ENCODE results near the gene TERT.

DNA sequence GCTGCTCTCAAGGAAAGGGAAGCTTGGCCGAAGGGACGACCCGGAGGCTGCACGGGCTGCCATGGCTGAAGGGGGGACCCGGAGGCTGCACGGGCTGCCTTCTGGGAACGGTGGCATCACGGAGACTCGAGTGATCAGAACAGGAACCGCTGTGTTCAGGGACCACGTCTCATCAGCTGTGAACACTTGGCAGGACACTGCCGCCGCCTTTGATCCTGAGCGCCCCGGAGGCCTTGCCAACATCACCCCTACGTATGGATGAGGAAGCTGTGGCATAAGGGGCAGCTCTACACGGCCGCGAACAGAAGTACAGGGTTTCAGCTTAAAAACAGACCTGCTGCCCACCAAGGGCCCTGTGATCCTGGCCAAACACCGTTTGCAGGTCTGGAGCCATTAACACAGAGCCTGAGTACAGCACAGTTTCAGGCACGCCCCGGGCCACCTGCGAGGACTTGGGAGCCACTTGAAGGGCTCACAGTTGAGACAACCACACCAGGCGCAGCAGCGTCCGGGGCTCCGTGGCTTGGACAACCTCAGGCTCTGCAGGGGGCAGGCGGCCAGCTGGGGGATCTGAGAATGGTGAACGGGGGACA is 23.9 kb upstream of the TERT start:
- TF ChIP-seq, protein P1, sequence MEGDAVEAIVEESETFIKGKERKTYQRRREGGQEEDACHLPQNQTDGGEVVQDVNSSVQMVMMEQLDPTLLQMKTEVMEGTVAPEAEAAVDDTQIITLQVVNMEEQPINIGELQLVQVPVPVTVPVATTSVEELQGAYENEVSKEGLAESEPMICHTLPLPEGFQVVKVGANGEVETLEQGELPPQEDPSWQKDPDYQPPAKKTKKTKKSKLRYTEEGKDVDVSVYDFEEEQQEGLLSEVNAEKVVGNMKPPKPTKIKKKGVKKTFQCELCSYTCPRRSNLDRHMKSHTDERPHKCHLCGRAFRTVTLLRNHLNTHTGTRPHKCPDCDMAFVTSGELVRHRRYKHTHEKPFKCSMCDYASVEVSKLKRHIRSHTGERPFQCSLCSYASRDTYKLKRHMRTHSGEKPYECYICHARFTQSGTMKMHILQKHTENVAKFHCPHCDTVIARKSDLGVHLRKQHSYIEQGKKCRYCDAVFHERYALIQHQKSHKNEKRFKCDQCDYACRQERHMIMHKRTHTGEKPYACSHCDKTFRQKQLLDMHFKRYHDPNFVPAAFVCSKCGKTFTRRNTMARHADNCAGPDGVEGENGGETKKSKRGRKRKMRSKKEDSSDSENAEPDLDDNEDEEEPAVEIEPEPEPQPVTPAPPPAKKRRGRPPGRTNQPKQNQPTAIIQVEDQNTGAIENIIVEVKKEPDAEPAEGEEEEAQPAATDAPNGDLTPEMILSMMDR (IDR thresholded peaks at IDR 0.05), result no peak
- TF ChIP-seq POLR2A (IDR thresholded peaks at IDR 0.05), result no peak
